Endothelial cell of umbilical vein (primary cell): ENCODE measurements around the gene CDC42EP4. TPM values are rescaled to one million over a fixed set of nuclear protein-coding genes. Genes with fewer than 3 reads are reported as not detected.

Experiments
- BruUV-seq: library from RNA; stranded (reverse); fragments of 400-500 nt; replicated peaks from 2 replicates; lab custom pipeline; 2021; lab: Mats Ljungman, UMichigan
- CTCF ChIA-PET: fragments of 300-600, 350-600 bp; sonication (Branson Sonifier 250); formaldehyde crosslinking; loops from one replicate; lab custom pipeline; 2021; ENCODE audit warnings: antibody characterized with exemption, inconsistent platforms; lab: Charles Lee
- POLR2A ChIA-PET: fragments of 300-600, 350-600 bp; sonication (Branson Sonifier 250); formaldehyde crosslinking; loops from one replicate; lab custom pipeline; 2021; ENCODE audit warnings: antibody characterized with exemption, inconsistent platforms; lab: Charles Lee
- DNase-seq: peaks from one replicate; pipeline ENCODE4 v3.0.0-alpha.2; 2011; ENCODE audit warnings: low read depth, low spot score
- FAIRE-seq: peaks from 2 replicates; lab custom pipeline; 2011; peaks lifted over from hg19 to GRCh38; lab: Jason Lieb, UNC
- H2AFZ ChIP-seq: 2 replicates; pipeline ENCODE4 v1.6.0; 2012; ENCODE audit warnings: low read depth, low read length, control low read depth, inconsistent platforms
- H3K27ac ChIP-seq: 2 replicates; pipeline ENCODE4 v1.5.1; 2011; ENCODE audit warnings: low read depth, mild to moderate bottlenecking, control low read depth, low read length, moderate library complexity; ENCODE audit not compliant: insufficient read depth
- H3K27me3 ChIP-seq, 2 experiments: 2 replicates each; pipeline versions ENCODE4 v1.6.0 to v1.6.1; 2011; ENCODE audit warnings: low read length in 2 of 2, mixed read lengths in 1 of 2; ENCODE audit not compliant: control insufficient read depth in 2 of 2, insufficient read depth in 2 of 2
- H3K36me3 ChIP-seq, 2 experiments: 2 replicates in 1 of 2; 3 replicates in 1 of 2; pipeline ENCODE4 v1.5.1; 2011; ENCODE audit warnings: low read length in 2 of 2, mild to moderate bottlenecking in 1 of 2, moderate library complexity in 1 of 2; ENCODE audit not compliant: control insufficient read depth in 2 of 2, insufficient read depth in 2 of 2; ENCODE audit errors: extremely low read depth in 1 of 2
- H3K4me1 ChIP-seq: 3 replicates; pipeline ENCODE4 v1.5.1; 2011; ENCODE audit warnings: mild to moderate bottlenecking, low read length; ENCODE audit not compliant: control insufficient read depth, insufficient read depth; ENCODE audit errors: extremely low read depth
- H3K4me2 ChIP-seq: 2 replicates; pipeline ENCODE4 v1.6.1; 2011; ENCODE audit warnings: low read length, control low read depth, mixed read lengths; ENCODE audit not compliant: insufficient read depth
- H3K4me3 ChIP-seq, 3 experiments: fragments of 200-600 bp in 1 of 3; sonication (generic), shearing (Covaris generic) in 1 of 3; replicated peaks in 1 of 3; 2 replicates each; pipeline ENCODE4 v1.5.1; 2011 to 2016; ENCODE audit warnings: control low read depth in 3 of 3, low read length in 3 of 3, mild to moderate bottlenecking in 2 of 3, inconsistent platforms in 1 of 3, low read depth in 1 of 3, moderate library complexity in 1 of 3; ENCODE audit not compliant: insufficient read depth in 1 of 3
- H3K79me2 ChIP-seq: 2 replicates; pipeline ENCODE4 v1.6.0; 2012; ENCODE audit warnings: low read length, inconsistent platforms; ENCODE audit not compliant: control insufficient read depth, insufficient read depth
- H3K9ac ChIP-seq: replicated peaks from 2 replicates; pipeline ENCODE3; 2011; ENCODE audit warnings: low read length, control low read depth; ENCODE audit not compliant: insufficient read depth; ENCODE audit errors: extremely low read depth
- H3K9me1 ChIP-seq: replicated peaks from 3 replicates; pipeline ENCODE4 v1.6.0; 2011; ENCODE audit warnings: mild to moderate bottlenecking, low read length; ENCODE audit not compliant: control insufficient read depth, insufficient read depth; ENCODE audit errors: extremely low read depth
- H3K9me3 ChIP-seq: replicated peaks from 2 replicates; pipeline ENCODE4 v1.5.1; 2012; ENCODE audit warnings: low read length, inconsistent platforms; ENCODE audit not compliant: control insufficient read depth, insufficient read depth
- H4K20me1 ChIP-seq: replicated peaks from 2 replicates; pipeline ENCODE3; 2011; ENCODE audit warnings: mild to moderate bottlenecking, low read length; ENCODE audit not compliant: control insufficient read depth, insufficient read depth; ENCODE audit errors: extremely low read depth
- EZH2 ChIP-seq: IDR thresholded peaks from 2 replicates; pipeline ENCODE4 v1.6.1; 2012; ENCODE audit warnings: borderline replicate concordance, low read depth, mild to moderate bottlenecking, moderate library complexity, low read length, inconsistent platforms; ENCODE audit not compliant: severe bottlenecking
- FOS ChIP-seq: IDR thresholded peaks from 2 replicates; pipeline ENCODE4 v1.6.1; 2011; ENCODE audit warnings: mild to moderate bottlenecking, low read length, moderate library complexity, borderline replicate concordance; ENCODE audit not compliant: insufficient read depth
- GATA2 ChIP-seq: IDR thresholded peaks from 2 replicates; pipeline ENCODE4 v1.7.0; 2011; ENCODE audit warnings: low read depth, mild to moderate bottlenecking, moderate library complexity, mixed read lengths, low read length; ENCODE audit not compliant: insufficient read length, insufficient read depth
- JUN ChIP-seq: IDR thresholded peaks from 2 replicates; pipeline ENCODE4 v1.6.1; 2011; ENCODE audit warnings: borderline replicate concordance, low read depth; ENCODE audit not compliant: insufficient read length, insufficient read depth
- MYC ChIP-seq: IDR thresholded peaks from one replicate; pipeline ENCODE4 v1.6.1; 2011; ENCODE audit warnings: mild to moderate bottlenecking, low read depth, low read length
- POLR2A ChIP-seq: IDR thresholded peaks from 2 replicates; pipeline ENCODE4 v1.6.1; 2012; ENCODE audit warnings: low read depth, mild to moderate bottlenecking, control low read depth, low read length
- POLR2AphosphoS5 ChIP-seq: IDR thresholded peaks from 2 replicates; pipeline ENCODE4 v1.6.1; 2012; ENCODE audit warnings: low read depth, mild to moderate bottlenecking, control low read depth, low read length, moderate library complexity; ENCODE audit not compliant: insufficient read depth
- dilution Hi-C: fragments of 300-500 bp; cut with MboI; formaldehyde crosslinking; loops from one replicate; pipeline ENCODE4 v1.15.0; 2019; ENCODE audit warnings: low sequenced_read_pairs; ENCODE audit not compliant: extremely low pct_ligation_motif_present
- intact Hi-C: fragments of 100-400 bp; cut with micrococcal nuclease; formaldehyde crosslinking; loops from one replicate; pipeline ENCODE4 v1.10.0; 2022
- polyA plus RNA-seq, 4 experiments: library from polyadenylated mRNA; depleted of rRNA in 3 of 4; stranded (reverse) in 3 of 4; unstranded in 1 of 4; fragments of >200 nt; gene quantifications; 2 replicates each; pipeline versions ENCODE4 v1.2.1 to v1.2.3, GENCODE V29; 2011 to 2012; ENCODE audit warnings: missing spikeins in 1 of 4
- total RNA-seq: library from RNA; stranded (reverse); gene quantifications from 2 replicates; pipeline ENCODE4 v1.2.3, GENCODE V29; 2021
- TF ChIP-seq, protein P1 (sequence below): IDR thresholded peaks from 2 replicates; pipeline ENCODE4 v1.6.1; 2011; ENCODE audit not compliant: insufficient read depth, insufficient read length
- TF ChIP-seq, protein P2 (sequence below), 2 donors: IDR thresholded peaks; 1 replicate in 1 of 2; 2 replicates in 1 of 2; pipeline ENCODE4 v1.5.1; 2011; ENCODE audit warnings: low read length in 2 of 2, mild to moderate bottlenecking in 2 of 2, moderate library complexity in 2 of 2, control low read depth in 1 of 2, inconsistent platforms in 1 of 2, low read depth in 1 of 2; ENCODE audit not compliant: insufficient read depth in 1 of 2; ENCODE audit errors: extremely low read depth in 1 of 2

CDC42EP4 gene
- total and polyA plus RNA-seq, 2 donors (not counting 3 experiments of a cell fraction or from before 2014, with no cell fraction given) = 11.4 to 19.6 TPM

GRCh38 chr17:73335591-73336407 is 24.0 kb upstream of the CDC42EP4 start:
- DNase-seq (no peak), FAIRE-seq (no peak)
- intact Hi-C loops = no loop called here
- Histone ChIP-seq H3K79me2 (no peaks in the 10 kb centered on the region), H3K9me3 (no peaks in the 10 kb centered on the region), H3K9me1 (no peaks in the 10 kb centered on the region), H3K9ac (no peak overlapping the region), H3K27ac (no peak overlapping the region), H3K4me3 (no peak overlapping the region), H3K4me1 (no peaks in the 10 kb centered on the region), H3K36me3 (no peaks in the 10 kb centered on the region), H2AFZ (no peak overlapping the region), H3K4me2 (no peak overlapping the region), H3K27me3 (no peaks in the 10 kb centered on the region), H4K20me1 (no peaks in the 10 kb centered on the region)
- dilution Hi-C loops = no loop called here
- no TSS peak for BruUV-seq
- POLR2A ChIA-PET = interaction anchor here (0.6 kb wide), 1 partner anchor 233 kb away, joined by 8 read pairs; no protein-coding TSS in a partner anchor
- TF ChIP-seq, protein P1, sequence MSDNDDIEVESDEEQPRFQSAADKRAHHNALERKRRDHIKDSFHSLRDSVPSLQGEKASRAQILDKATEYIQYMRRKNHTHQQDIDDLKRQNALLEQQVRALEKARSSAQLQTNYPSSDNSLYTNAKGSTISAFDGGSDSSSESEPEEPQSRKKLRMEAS = no peak
- TF ChIP-seq EZH2 = no peak
- TF ChIP-seq, protein P2, sequence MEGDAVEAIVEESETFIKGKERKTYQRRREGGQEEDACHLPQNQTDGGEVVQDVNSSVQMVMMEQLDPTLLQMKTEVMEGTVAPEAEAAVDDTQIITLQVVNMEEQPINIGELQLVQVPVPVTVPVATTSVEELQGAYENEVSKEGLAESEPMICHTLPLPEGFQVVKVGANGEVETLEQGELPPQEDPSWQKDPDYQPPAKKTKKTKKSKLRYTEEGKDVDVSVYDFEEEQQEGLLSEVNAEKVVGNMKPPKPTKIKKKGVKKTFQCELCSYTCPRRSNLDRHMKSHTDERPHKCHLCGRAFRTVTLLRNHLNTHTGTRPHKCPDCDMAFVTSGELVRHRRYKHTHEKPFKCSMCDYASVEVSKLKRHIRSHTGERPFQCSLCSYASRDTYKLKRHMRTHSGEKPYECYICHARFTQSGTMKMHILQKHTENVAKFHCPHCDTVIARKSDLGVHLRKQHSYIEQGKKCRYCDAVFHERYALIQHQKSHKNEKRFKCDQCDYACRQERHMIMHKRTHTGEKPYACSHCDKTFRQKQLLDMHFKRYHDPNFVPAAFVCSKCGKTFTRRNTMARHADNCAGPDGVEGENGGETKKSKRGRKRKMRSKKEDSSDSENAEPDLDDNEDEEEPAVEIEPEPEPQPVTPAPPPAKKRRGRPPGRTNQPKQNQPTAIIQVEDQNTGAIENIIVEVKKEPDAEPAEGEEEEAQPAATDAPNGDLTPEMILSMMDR (IDR thresholded peaks at IDR 0.05; ENCODE audit: extremely low read depth in 1 of 2, insufficient read depth in 1 of 2, low read depth in 1 of 2, low read length in 2 of 2) = no peak
- TF ChIP-seq GATA2 = no peak
- TF ChIP-seq MYC = no peak
- no peak for TF ChIP-seq POLR2AphosphoS5
- TF ChIP-seq JUN = no peak
- no peak for TF ChIP-seq FOS
- no peak for TF ChIP-seq POLR2A
- CTCF ChIA-PET = no interaction called here
